Hepatocyte (in vitro differentiated cells): ENCODE results near the gene ENDOD1.

Source experiments
- EZH2 ChIP-seq: fragments of 200-600 bp; sonication (generic); IDR thresholded peaks from 2 replicates; pipeline ENCODE4 v1.6.1; 2016; ENCODE audit warnings: antibody characterized with exemption, mild to moderate bottlenecking, borderline replicate concordance
- TF ChIP-seq, protein P1 (sequence below): fragments of 200-600 bp; sonication (generic); IDR thresholded peaks from 2 replicates; pipeline ENCODE4 v1.5.1; 2016; ENCODE audit warnings: antibody characterized with exemption, mild to moderate bottlenecking; ENCODE audit not compliant: poor library complexity

DNA sequence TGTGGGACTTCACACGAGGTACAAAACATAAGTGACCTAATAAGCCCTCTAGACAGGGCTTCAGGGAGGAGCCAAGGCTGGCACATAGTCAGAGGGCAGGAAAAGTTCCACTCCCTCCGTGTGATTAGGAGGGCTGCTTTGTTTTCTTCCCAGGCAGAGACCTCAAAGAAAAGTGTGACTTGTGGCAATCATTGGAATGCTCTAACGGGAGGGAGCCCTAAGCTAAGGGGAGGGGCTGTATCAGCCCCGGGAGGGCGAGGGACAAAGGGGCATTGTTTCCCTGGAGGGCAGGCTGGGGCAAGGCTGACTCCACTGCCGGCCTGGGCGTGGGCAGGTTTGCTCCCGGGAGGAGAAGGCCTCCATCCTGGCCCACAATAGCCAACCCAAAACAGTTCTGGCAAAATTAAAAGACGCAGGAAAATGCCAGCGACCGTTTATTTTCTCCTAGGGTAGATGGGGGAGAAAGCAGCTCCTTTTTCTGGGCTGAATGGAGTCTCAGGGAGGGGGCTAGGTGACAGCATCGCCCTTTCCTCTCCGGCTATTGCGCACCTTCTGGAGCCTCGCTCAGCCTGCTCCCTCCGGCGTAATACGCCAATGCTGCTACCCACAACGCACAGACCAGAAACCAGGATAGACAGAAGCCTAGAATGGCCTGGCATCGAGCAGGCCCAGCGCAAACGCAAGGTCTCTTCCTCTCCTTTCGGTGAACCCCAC, 60.2 kb downstream of the ENDOD1 start:
- no peak for TF ChIP-seq EZH2
- TF ChIP-seq, protein P1, sequence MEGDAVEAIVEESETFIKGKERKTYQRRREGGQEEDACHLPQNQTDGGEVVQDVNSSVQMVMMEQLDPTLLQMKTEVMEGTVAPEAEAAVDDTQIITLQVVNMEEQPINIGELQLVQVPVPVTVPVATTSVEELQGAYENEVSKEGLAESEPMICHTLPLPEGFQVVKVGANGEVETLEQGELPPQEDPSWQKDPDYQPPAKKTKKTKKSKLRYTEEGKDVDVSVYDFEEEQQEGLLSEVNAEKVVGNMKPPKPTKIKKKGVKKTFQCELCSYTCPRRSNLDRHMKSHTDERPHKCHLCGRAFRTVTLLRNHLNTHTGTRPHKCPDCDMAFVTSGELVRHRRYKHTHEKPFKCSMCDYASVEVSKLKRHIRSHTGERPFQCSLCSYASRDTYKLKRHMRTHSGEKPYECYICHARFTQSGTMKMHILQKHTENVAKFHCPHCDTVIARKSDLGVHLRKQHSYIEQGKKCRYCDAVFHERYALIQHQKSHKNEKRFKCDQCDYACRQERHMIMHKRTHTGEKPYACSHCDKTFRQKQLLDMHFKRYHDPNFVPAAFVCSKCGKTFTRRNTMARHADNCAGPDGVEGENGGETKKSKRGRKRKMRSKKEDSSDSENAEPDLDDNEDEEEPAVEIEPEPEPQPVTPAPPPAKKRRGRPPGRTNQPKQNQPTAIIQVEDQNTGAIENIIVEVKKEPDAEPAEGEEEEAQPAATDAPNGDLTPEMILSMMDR = no peak
